A673 (cell line): Measurements from ENCODE around the gene CYFIP2. TPM values are rescaled to one million over a fixed set of nuclear protein-coding genes. Genes with fewer than 3 reads are reported as not detected.
A peak's percentile ranks its signal among the peaks of the same experiment; 100 is the strongest.

ENCODE experiments used
- Bru-seq: library from RNA; stranded (reverse); fragments of 400-500 nt; gene quantifications from one replicate; lab custom pipeline; 2021; lab: Mats Ljungman, UMichigan
- BruChase-seq, 2 experiments: library from RNA; stranded (reverse); fragments of 400-500 nt; gene quantifications; one replicate each; lab custom pipeline; 2021; lab: Mats Ljungman, UMichigan
- BruUV-seq: library from RNA; stranded (reverse); fragments of 400-500 nt; replicated peaks from 2 replicates; lab custom pipeline; 2021; lab: Mats Ljungman, UMichigan
- CTCF ChIA-PET: fragments of 300-600 bp; sonication (Branson Sonifier 250); formaldehyde crosslinking; loops from one replicate; lab custom pipeline; 2022; ENCODE audit warnings: antibody characterized with exemption; lab: Charles Lee
- POLR2A ChIA-PET: fragments of 300-600 bp; sonication (Branson Sonifier 250); formaldehyde crosslinking; loops from one replicate; lab custom pipeline; 2022; ENCODE audit warnings: antibody characterized with exemption; ENCODE audit not compliant: low non-redundant PET; lab: Charles Lee
- DNase-seq: peaks from one replicate; pipeline ENCODE4 v3.0.0-alpha.2; 2015; ENCODE audit warnings: low spot score
- H3K27ac ChIP-seq: fragments of 200-600 bp; sonication (generic); 2 replicates; pipeline ENCODE4 v1.5.1; 2016; ENCODE audit warnings: mixed run types, low read depth, mild to moderate bottlenecking, mixed read lengths, antibody characterized with exemption, low read length; ENCODE audit not compliant: poor library complexity, severe bottlenecking
- H3K27me3 ChIP-seq: fragments of 200-600 bp; sonication (generic); replicated peaks from 2 replicates; pipeline ENCODE4 v1.6.1; 2017; ENCODE audit warnings: mixed run types, low read depth, mild to moderate bottlenecking, mixed read lengths, antibody characterized with exemption, low read length; ENCODE audit not compliant: insufficient read depth, poor library complexity
- H3K36me3 ChIP-seq: fragments of 200-600 bp; sonication (generic); 2 replicates; pipeline ENCODE4 v1.6.1; 2016; ENCODE audit warnings: mixed run types, mild to moderate bottlenecking, mixed read lengths, antibody characterized with exemption, low read length; ENCODE audit not compliant: insufficient read depth, poor library complexity, severe bottlenecking
- H3K4me1 ChIP-seq: fragments of 200-600 bp; sonication (generic); 2 replicates; pipeline ENCODE4 v1.6.1; 2017; ENCODE audit warnings: mixed run types, mild to moderate bottlenecking, mixed read lengths, antibody characterized with exemption, low read length; ENCODE audit not compliant: insufficient read depth, poor library complexity, severe bottlenecking
- H3K4me3 ChIP-seq: fragments of 200-600 bp; sonication (generic); 2 replicates; pipeline ENCODE4 v1.5.1; 2016; ENCODE audit warnings: low read depth, mixed run types, mild to moderate bottlenecking, mixed read lengths, low read length; ENCODE audit not compliant: poor library complexity, severe bottlenecking
- H3K9me3 ChIP-seq: fragments of 200-600 bp; sonication (generic); 2 replicates; pipeline ENCODE4 v1.6.1; 2016; ENCODE audit warnings: mixed run types, low read depth, mild to moderate bottlenecking, mixed read lengths, antibody characterized with exemption, low read length; ENCODE audit not compliant: poor library complexity, severe bottlenecking
- CTCF ChIP-seq: fragments of 300-800, 200-600 bp; sonication (generic); conservative IDR thresholded peaks from 2 replicates; pipeline ENCODE4 v1.5.1; 2017; ENCODE audit warnings: low read depth, mild to moderate bottlenecking, antibody characterized with exemption, low read length, moderate library complexity, mixed read lengths
- EZH2 ChIP-seq: fragments of 200-600 bp; sonication (generic); IDR thresholded peaks from 2 replicates; pipeline ENCODE4 v1.6.1; 2017; ENCODE audit warnings: borderline replicate concordance, low read depth, mild to moderate bottlenecking, mixed read lengths, antibody characterized with exemption, low read length; ENCODE audit not compliant: poor library complexity, severe bottlenecking
- intact Hi-C: fragments of 100-400 bp; cut with micrococcal nuclease; formaldehyde crosslinking; loops from one replicate; pipeline ENCODE4 v1.10.0; 2022; ENCODE audit not compliant: unreplicated experiment
- long read RNA-seq: library from polyadenylated mRNA; stranded (forward); transcript quantifications from one replicate; pipeline ENCODE4 v2.0.0, GENCODE V29; 2022
- total RNA-seq: library from RNA; stranded (reverse); gene quantifications from 2 replicates; pipeline ENCODE4 v1.2.3, GENCODE V29; 2021

CYFIP2 gene
- total RNA-seq = 17.2 and 20.1 TPM in 2 replicates
- Bru-seq, nascent RNA = percentile 45 among the genes with signal in this experiment
- percentile 38 among the genes with signal in this experiment for BruChase-seq, experiment 1, labeled RNA remaining after a 2-hour chase
- percentile 38 among the genes with signal in this experiment for BruChase-seq, experiment 2, labeled RNA remaining after a 6-hour chase
- long read RNA-seq, full-length matches to known transcripts = 10 of 23 reads
- long read RNA-seq, partial matches to known transcripts = 10 of 23 reads
- long read RNA-seq, other reads (novel, unspliced or antisense) = 3 of 23 reads

- Histone ChIP-seq H3K36me3 (no peaks in the 10 kb centered on the region), H3K9me3 (no peaks in the 10 kb centered on the region), H3K4me3 (peak within 1 kb of the TSS; percentile 64), H3K4me1 (no peaks in the 10 kb centered on the region), H3K27ac (no peak within 1 kb of the TSS), H3K27me3 (no peaks in the 10 kb centered on the region)
- TF ChIP-seq EZH2 (no peak), CTCF (no peak)
- ChIA-PET CTCF (no interaction called here), POLR2A (no interaction called here)
- no TSS peak for BruUV-seq
- intact Hi-C loops = no loop called here
- DNase-seq = peak; percentile 58
Observed at GRCh38 chr5:157265714-157266285, at the start of gene CYFIP2. Gene CYFIP2 (plus strand): TSS chr5:157266123. CDS start chr5:157285362, 19,239 bp downstream.

GRCh38 chr5:157216391-157217142 lies 49.4 kb upstream of the CYFIP2 start:
- intact Hi-C loops = no loop called here
- H3K36me3 ChIP-seq = no peaks in the 10 kb centered on the region
- no peak overlapping the region for H3K27ac ChIP-seq
- no peak for TF ChIP-seq EZH2
- TF ChIP-seq CTCF = no peak
- ChIA-PET POLR2A (no interaction called here), CTCF (interaction anchor here (0.6 kb wide), 1 partner anchor 120 kb away, joined by 5 read pairs; no protein-coding TSS in a partner anchor)
- H3K4me3 ChIP-seq = no peak overlapping the region
- no peaks in the 10 kb centered on the region for H3K9me3 ChIP-seq
- DNase-seq = no peak
- H3K4me1 ChIP-seq = no peaks in the 10 kb centered on the region
- BruUV-seq = no TSS peak
- H3K27me3 ChIP-seq = no peaks in the 10 kb centered on the region

- DNase-seq = peak; percentile 1
- Histone ChIP-seq H3K27ac (no peak overlapping the region), H3K4me3 (no peak overlapping the region), H3K27me3 (no peaks in the 10 kb centered on the region), H3K36me3 (no peaks in the 10 kb centered on the region), H3K9me3 (no peaks in the 10 kb centered on the region), H3K4me1 (no peaks in the 10 kb centered on the region)
- TF ChIP-seq CTCF = no peak
- no peak for TF ChIP-seq EZH2
- no TSS peak for BruUV-seq
- ChIA-PET CTCF (interaction anchor here (0.6 kb wide), 1 partner anchor 121 kb away, joined by 5 read pairs; no protein-coding TSS in a partner anchor), POLR2A (no interaction called here)
- intact Hi-C loops = no loop called here
Observed at GRCh38 chr5:157217289-157218024, 48.5 kb upstream of the CYFIP2 start.
